Astrocyte of the cerebellum (primary cell): ENCODE results near the gene ZMYND19.
"Not testable (repeated sequence)": the region's sequence is repeated elsewhere in the genome, so short reads cannot be mapped to it uniquely, and the experiment has no call there.

Source experiments
- DNase-seq: peaks from one replicate; pipeline ENCODE4 v3.0.0-alpha.2; 2011; ENCODE audit warnings: low read depth
- H3K4me3 ChIP-seq: 2 replicates; pipeline ENCODE4 v1.5.1; 2011; ENCODE audit warnings: mild to moderate bottlenecking, low read depth, low read length, moderate library complexity
- in situ Hi-C: cut with HindIII; loops from 2 replicates; pipeline ENCODE4 v1.10.0; 2017; ENCODE audit warnings: low sequenced_read_pairs
- TF ChIP-seq, protein P1 (sequence below): IDR thresholded peaks from 2 replicates; pipeline ENCODE4 v1.5.1; 2012; ENCODE audit warnings: low read length, low read depth, moderate library complexity, mild to moderate bottlenecking; ENCODE audit errors: missing control alignments

Gene ZMYND19

DNA sequence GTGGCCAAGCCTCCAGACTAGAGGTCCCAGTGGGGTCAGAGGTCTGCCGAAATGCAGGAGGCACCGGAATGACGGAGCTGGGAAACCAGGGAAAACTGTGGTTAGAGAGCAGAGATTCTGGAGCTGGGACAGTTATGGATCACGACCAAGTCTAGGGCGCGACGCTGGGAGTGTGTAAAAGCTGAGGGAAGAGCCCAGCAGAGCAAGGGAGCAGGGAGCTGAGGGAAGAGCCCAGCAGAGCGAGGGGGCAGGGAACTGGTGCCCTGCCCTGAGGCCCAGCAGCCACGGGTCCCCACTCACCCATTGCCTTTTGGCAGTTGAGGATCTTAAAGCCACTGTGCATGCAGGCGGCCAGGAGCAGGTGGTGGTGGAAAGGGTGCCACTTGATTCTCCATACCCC, 26.2 kb downstream of the ZMYND19 start:
- H3K4me3 ChIP-seq = no peak overlapping the region
- TF ChIP-seq, protein P1, sequence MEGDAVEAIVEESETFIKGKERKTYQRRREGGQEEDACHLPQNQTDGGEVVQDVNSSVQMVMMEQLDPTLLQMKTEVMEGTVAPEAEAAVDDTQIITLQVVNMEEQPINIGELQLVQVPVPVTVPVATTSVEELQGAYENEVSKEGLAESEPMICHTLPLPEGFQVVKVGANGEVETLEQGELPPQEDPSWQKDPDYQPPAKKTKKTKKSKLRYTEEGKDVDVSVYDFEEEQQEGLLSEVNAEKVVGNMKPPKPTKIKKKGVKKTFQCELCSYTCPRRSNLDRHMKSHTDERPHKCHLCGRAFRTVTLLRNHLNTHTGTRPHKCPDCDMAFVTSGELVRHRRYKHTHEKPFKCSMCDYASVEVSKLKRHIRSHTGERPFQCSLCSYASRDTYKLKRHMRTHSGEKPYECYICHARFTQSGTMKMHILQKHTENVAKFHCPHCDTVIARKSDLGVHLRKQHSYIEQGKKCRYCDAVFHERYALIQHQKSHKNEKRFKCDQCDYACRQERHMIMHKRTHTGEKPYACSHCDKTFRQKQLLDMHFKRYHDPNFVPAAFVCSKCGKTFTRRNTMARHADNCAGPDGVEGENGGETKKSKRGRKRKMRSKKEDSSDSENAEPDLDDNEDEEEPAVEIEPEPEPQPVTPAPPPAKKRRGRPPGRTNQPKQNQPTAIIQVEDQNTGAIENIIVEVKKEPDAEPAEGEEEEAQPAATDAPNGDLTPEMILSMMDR = no peak
- in situ Hi-C loops = no loop called here
- DNase-seq = no peak

DNA sequence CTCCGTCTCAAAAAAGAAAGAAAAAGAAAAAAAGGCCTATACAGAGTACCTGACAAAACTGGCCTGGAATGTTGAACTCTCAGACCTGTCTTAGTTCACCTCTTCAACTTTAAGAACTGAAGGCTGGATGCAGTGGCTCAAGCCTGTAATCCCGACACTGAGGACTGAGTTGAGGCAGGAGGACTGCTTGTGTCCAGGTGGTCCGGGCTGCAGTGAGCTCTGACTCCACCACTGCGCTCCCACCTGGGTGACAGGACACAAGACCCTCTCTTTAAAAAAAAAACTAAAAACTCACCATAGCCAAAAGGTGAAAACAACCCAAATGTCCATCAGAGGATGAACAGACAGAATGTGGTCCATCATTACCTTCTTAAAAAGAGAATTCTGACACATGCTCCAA, 32.2 kb downstream of the ZMYND19 start:
- TF ChIP-seq, protein P1 = no peak
- in situ Hi-C loops = no loop called here
- no peak overlapping the region for H3K4me3 ChIP-seq
- DNase-seq = no peak

DNA sequence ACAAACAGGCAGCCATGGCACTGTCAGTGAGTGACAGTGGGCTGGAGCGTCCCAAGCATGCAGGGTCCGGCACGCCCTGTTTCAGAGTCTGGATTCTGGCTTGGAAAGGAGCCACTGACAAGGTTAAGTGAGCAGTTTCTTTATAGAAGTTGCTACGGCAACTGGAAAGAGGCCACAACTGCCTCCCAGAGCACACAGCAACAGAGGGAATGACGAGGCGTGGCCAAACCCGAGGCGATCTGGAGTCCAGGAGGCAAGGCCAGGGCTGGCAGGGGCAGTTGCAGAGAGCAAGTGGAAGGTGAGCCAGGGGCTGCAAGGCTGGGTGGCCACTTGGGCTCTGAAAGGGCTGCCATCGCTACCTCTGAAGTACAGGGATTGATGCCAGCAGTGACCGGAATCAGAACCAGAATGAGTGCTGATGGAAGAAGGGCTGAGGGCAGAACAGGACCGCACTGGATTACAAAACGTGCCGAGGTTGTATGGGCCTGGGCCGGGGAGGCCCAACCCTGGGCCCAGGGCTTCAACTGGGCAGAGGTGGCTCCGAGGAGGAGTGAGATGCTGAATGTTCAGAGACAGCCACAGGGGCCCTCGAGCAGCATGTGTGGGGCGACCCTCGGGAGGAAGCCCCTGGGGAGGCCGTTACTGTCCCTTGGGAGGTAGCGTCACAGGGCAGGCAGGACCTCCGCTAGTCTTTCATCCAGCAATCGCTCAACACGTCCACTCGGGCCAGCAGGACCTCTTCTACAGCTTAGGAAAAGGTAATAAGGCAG, 34.1 kb downstream of the ZMYND19 start:
- no peak overlapping the region for H3K4me3 ChIP-seq
- in situ Hi-C loops = no loop called here
- peak; percentile 27 for DNase-seq
- TF ChIP-seq, protein P1 = no peak

DNA sequence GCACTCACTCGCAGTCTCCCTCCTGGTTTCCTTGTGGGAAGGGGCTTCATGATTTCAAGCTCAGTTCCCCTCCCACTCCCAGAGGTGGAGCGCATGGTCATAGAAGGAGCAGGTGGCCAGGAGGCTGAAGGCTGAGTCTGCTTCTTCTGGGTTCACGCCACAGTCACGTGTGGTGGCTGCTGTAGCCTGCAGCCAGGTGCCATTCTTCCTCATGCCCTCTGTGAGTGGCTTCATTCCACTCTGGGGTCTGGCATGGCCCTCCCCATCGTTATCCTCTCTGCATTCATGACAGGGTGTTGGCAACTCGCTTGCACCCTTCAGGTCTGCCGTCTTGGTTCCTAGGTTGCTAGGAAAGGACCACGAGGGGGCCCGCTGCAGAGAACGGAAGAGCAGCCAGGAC, 35.1 kb downstream of the ZMYND19 start:
- no peak for DNase-seq
- H3K4me3 ChIP-seq = no peak overlapping the region
- in situ Hi-C loops = no loop called here
- TF ChIP-seq, protein P1 = no peak

DNA sequence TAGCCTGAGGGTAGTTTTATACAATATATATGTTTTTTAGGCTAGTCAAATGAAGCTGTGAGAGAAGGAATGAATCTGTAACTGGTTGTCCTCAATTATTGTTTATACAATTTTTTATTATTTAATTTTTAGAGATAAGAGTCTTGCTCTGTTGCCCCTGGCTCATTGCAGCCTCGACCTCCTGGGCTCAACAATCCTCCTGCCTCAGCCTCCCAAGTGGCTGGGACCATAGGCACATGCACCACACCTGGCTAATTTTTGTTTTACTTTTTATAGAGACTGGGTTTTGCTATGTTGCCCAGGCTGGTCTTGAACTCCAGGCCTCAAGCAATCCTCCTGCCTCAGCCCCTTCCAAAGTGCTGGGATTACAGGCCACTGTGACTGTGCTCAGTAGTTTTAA, 36.0 kb downstream of the ZMYND19 start:
- in situ Hi-C loops = no loop called here
- H3K4me3 ChIP-seq = no peak overlapping the region
- TF ChIP-seq, protein P1 = no peak
- DNase-seq = no peak

DNA sequence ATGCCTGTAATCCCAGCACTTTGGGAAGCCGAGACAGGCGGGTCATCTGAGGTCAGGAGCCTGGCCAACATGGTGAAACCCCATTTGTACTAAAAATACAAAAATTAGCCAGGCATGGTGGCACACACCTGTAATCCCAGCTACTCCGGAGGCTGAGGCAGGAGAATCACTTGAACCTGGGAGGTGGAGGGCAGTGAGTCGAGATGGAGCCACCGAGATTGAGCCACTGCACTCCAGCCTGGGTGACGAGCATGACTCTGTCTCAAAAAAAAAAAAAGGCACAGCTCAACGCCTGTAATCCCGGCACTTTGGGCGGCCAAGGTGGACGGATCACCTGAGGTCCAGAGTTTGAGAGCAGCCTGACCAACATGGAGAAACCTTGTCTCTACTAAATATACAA, 36.7 kb downstream of the ZMYND19 start:
- in situ Hi-C loops, DNase-seq, H3K4me3 ChIP-seq: not testable (repeated sequence)

DNA sequence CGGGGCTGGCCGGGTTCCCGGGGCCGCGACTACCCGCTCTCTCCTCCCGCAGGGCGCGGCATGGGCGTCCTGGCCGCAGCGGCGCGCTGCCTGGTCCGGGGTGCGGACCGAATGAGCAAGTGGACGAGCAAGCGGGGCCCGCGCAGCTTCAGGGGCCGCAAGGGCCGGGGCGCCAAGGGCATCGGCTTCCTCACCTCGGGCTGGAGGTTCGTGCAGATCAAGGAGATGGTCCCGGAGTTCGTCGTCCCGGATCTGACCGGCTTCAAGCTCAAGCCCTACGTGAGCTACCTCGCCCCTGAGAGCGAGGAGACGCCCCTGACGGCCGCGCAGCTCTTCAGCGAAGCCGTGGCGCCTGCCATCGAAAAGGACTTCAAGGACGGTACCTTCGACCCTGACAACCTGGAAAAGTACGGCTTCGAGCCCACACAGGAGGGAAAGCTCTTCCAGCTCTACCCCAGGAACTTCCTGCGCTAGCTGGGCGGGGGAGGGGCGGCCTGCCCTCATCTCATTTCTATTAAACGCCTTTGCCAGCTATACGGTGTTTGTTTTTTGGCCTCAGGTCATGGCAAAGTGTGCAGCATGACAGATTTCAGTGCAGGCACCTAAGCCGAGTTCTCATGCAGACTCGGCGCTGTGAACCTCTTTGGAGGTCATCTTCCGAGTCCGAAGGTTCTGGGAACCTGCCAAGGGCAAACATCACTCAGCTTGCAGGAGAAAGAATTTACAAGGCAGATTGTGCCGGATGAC, 38.1 kb downstream of the ZMYND19 start:
- TF ChIP-seq, protein P1 = no peak
- peak overlapping the region; percentile 79 for H3K4me3 ChIP-seq
- DNase-seq = no peak
- in situ Hi-C loops = no loop called here
